K562 (cell line): ENCODE measurements around the gene FCGR3B. TPM values are rescaled to one million over a fixed set of nuclear protein-coding genes. Genes with fewer than 3 reads are reported as not detected.
"Not testable (repeated sequence)": the region's sequence is repeated elsewhere in the genome, so short reads cannot be mapped to it uniquely, and the experiment has no call there.

Experiments used
- ATAC-seq: fragments of 200-7000 bp; cut with Tn5 transposase; 3 replicates; pipeline ENCODE4 v1.9.1; 2020; ENCODE audit warnings: moderate library complexity
- BruUV-seq: library from RNA; stranded (reverse); fragments of 400-500 nt; replicated peaks from 2 replicates; lab custom pipeline; 2021; lab: Mats Ljungman, UMichigan
- CTCF ChIA-PET: fragments of 300-600 bp; formaldehyde crosslinking; extraction: SDS; loops from one replicate; lab custom pipeline; 2021; ENCODE audit warnings: low intra/inter-chr PET ratio; lab: Yijun Ruan, JAX
- POLR2A ChIA-PET: fragments of 300-600, 350-650 bp; sonication (Branson Sonifier 250); formaldehyde crosslinking; extraction: SDS; loops from one replicate; lab custom pipeline; 2021; ENCODE audit warnings: antibody characterized with exemption, inconsistent platforms; lab: Yijun Ruan, JAX
- DNase-seq, 4 experiments: peaks; one replicate each; pipeline versions ENCODE4 v3.0.0 to v3.0.0-alpha.2; 2011 to 2018; ENCODE audit warnings: low spot score in 3 of 4, mixed read lengths in 3 of 4; ENCODE audit errors: extremely low read depth in 1 of 4
- FAIRE-seq: peaks from 2 replicates; lab custom pipeline; 2011; peaks lifted over from hg19 to GRCh38; lab: Jason Lieb, UNC
- H2AFZ ChIP-seq: 2 replicates; pipeline ENCODE4 v1.6.0; 2011; ENCODE audit warnings: low read depth, low read length, control low read depth, inconsistent platforms
- H3K27ac ChIP-seq: fragments of 200-600 bp; 3 replicates; pipeline ENCODE4 v1.8.0; 2011; ENCODE audit warnings: low read depth, mild to moderate bottlenecking, control low read depth, inconsistent platforms, low read length, moderate library complexity, mixed read lengths; ENCODE audit errors: extremely low read depth
- H3K27me3 ChIP-seq, 2 experiments: fragments of 300-600 bp in 1 of 2; 2 replicates in 1 of 2; 3 replicates in 1 of 2; pipeline versions ENCODE4 v1.6.0 to v1.8.0; 2011; ENCODE audit warnings: inconsistent platforms in 2 of 2, low read length in 2 of 2, mild to moderate bottlenecking in 1 of 2, mixed read lengths in 1 of 2, moderate library complexity in 1 of 2; ENCODE audit not compliant: control insufficient read depth in 2 of 2, insufficient read depth in 2 of 2
- H3K36me3 ChIP-seq: fragments of 300-600 bp; 3 replicates; pipeline ENCODE4 v1.8.0; 2011; ENCODE audit warnings: mild to moderate bottlenecking, low read length, inconsistent platforms; ENCODE audit not compliant: control insufficient read depth, insufficient read depth
- H3K4me1 ChIP-seq, 2 experiments: fragments of 200-600 bp in 1 of 2; replicated peaks in 1 of 2; 2 replicates in 1 of 2; 3 replicates in 1 of 2; pipeline versions ENCODE4 v1.5.1 to v1.8.0; 2011; ENCODE audit warnings: inconsistent platforms in 2 of 2, low read length in 2 of 2, mild to moderate bottlenecking in 1 of 2, mixed read lengths in 1 of 2, moderate library complexity in 1 of 2; ENCODE audit not compliant: control insufficient read depth in 2 of 2, insufficient read depth in 2 of 2
- H3K4me2 ChIP-seq: 2 replicates; pipeline ENCODE4 v1.6.1; 2011; ENCODE audit warnings: low read length, control low read depth, inconsistent platforms, mixed read lengths; ENCODE audit not compliant: insufficient read depth
- H3K4me3 ChIP-seq: fragments of 200-600 bp; sonication (generic), shearing (Covaris generic); 2 replicates; pipeline ENCODE4 v1.5.1; 2016; ENCODE audit warnings: control low read depth, inconsistent platforms
- H3K79me2 ChIP-seq: fragments of 200-600 bp; 3 replicates; pipeline ENCODE4 v1.8.0; 2011; ENCODE audit warnings: low read length, inconsistent platforms; ENCODE audit not compliant: control insufficient read depth, insufficient read depth
- H3K9ac ChIP-seq, 2 experiments: 2 replicates each; pipeline versions ENCODE4 v1.6.0 to v1.6.1; 2011; ENCODE audit warnings: low read depth in 2 of 2, low read length in 2 of 2, control low read depth in 1 of 2, inconsistent platforms in 1 of 2, mild to moderate bottlenecking in 1 of 2, mixed read lengths in 1 of 2; ENCODE audit not compliant: insufficient read depth in 1 of 2
- H3K9me1 ChIP-seq: one replicate; pipeline ENCODE4 v1.6.0; 2011; ENCODE audit warnings: inconsistent platforms, mild to moderate bottlenecking, low read length, moderate library complexity; ENCODE audit not compliant: control insufficient read depth, insufficient read depth
- H3K9me3 ChIP-seq: replicated peaks from 2 replicates; pipeline ENCODE4 v1.5.1; 2011; ENCODE audit warnings: low read depth, low read length, inconsistent platforms; ENCODE audit not compliant: control insufficient read depth, insufficient read depth
- H4K20me1 ChIP-seq: replicated peaks from 2 replicates; pipeline ENCODE4 v1.6.1; 2011; ENCODE audit warnings: low read length, inconsistent platforms, mixed read lengths; ENCODE audit not compliant: control insufficient read depth, insufficient read depth
- ATF3 ChIP-seq, 2 experiments: fragments of 450-650 bp in 1 of 2; sonication (generic) in 1 of 2; formaldehyde crosslinking in 1 of 2; IDR thresholded peaks in 1 of 2; conservative IDR thresholded peaks in 1 of 2; 2 replicates each; pipeline versions ENCODE4 v1.6.1 to v1.8.1; 2016 to 2023; ENCODE audit warnings: mild to moderate bottlenecking in 2 of 2, moderate library complexity in 2 of 2, inconsistent platforms in 1 of 2, missing genetic modification reagents in 1 of 2
- ATF7 ChIP-seq: fragments of 450-650 bp; IDR thresholded peaks from 2 replicates; pipeline ENCODE4 v1.7.1; 2014; ENCODE audit warnings: mild to moderate bottlenecking, moderate library complexity
- CEBPG ChIP-seq, 3 experiments: fragments of 200-800 bp in 1 of 3; sonication (Bioruptor generic) in 1 of 3; sonication (generic) in 1 of 3; formaldehyde crosslinking in 1 of 3; IDR thresholded peaks in 2 of 3; conservative IDR thresholded peaks in 1 of 3; 2 replicates each; pipeline versions ENCODE4 v1.6.1 to v1.8.0; 2016 to 2022; ENCODE audit warnings: missing compliant biosample characterization in 2 of 3, missing genetic modification characterization in 2 of 3, mild to moderate bottlenecking in 1 of 3, missing genetic modification reagents in 1 of 3
- CTCF ChIP-seq, 3 experiments: IDR thresholded peaks in 2 of 3; conservative IDR thresholded peaks in 1 of 3; 2 replicates each; pipeline ENCODE4 v1.5.1; 2011 to 2012; ENCODE audit warnings: low read length in 3 of 3, mild to moderate bottlenecking in 3 of 3, control low read depth in 2 of 3, improper control_type of control experiment in 1 of 3, inconsistent platforms in 1 of 3, low read depth in 1 of 3, mixed read lengths in 1 of 3, moderate library complexity in 1 of 3; ENCODE audit not compliant: insufficient read depth in 2 of 3
- JUN ChIP-seq, 2 experiments: sonication (generic) in 1 of 2; formaldehyde crosslinking in 1 of 2; IDR thresholded peaks; 2 replicates each; pipeline versions ENCODE4 v1.6.1 to v1.8.0; 2012 to 2022; ENCODE audit warnings: borderline replicate concordance in 2 of 2, mild to moderate bottlenecking in 2 of 2, improper control_type of control experiment in 1 of 2, low read depth in 1 of 2, low read length in 1 of 2, missing genetic modification reagents in 1 of 2
- JUND ChIP-seq, 2 experiments: IDR thresholded peaks; 2 replicates in 1 of 2; 3 replicates in 1 of 2; pipeline ENCODE4 v1.6.1; 2011; ENCODE audit warnings: borderline replicate concordance in 2 of 2, low read depth in 2 of 2, low read length in 2 of 2, improper control_type of control experiment in 1 of 2, missing biosample characterization in 1 of 2, missing genetic modification characterization in 1 of 2, missing genetic modification reagents in 1 of 2
- NR2C2 ChIP-seq, 2 experiments: fragments of 200-800 bp in 1 of 2; sonication (Bioruptor generic) in 1 of 2; sonication (generic) in 1 of 2; formaldehyde crosslinking in 1 of 2; IDR thresholded peaks; 2 replicates each; pipeline versions ENCODE4 v1.6.1 to v1.8.0; 2016 to 2022; ENCODE audit warnings: mild to moderate bottlenecking in 1 of 2, missing compliant biosample characterization in 1 of 2, missing genetic modification characterization in 1 of 2, missing genetic modification reagents in 1 of 2
- RAD21 ChIP-seq, 2 experiments: fragments of 250-450 bp in 1 of 2; fragments of 450-650 bp in 1 of 2; sonication (Bioruptor Pico) in 1 of 2; formaldehyde crosslinking in 1 of 2; IDR thresholded peaks in 1 of 2; conservative IDR thresholded peaks in 1 of 2; 2 replicates each; pipeline versions ENCODE4 v1.4.0 to v1.8.0; 2020 to 2022; ENCODE audit warnings: mild to moderate bottlenecking in 2 of 2, moderate library complexity in 1 of 2
- RCOR1 ChIP-seq, 2 experiments: IDR thresholded peaks; 2 replicates each; pipeline ENCODE4 v1.6.1; 2012; ENCODE audit warnings: low read depth in 2 of 2, low read length in 2 of 2, borderline replicate concordance in 1 of 2, improper control_type of control experiment in 1 of 2
- SPI1 ChIP-seq: IDR thresholded peaks from 2 replicates; pipeline ENCODE4 v1.6.1; 2011; ENCODE audit warnings: low read depth, low read length, control low read depth, borderline replicate concordance
- WGBS: fragments of 100-300 bp; shearing (Covaris generic); methylation state at CpG from one replicate; pipeline ENCODE4 v1.1.6; 2016; ENCODE audit warnings: low coverage, mixed read lengths; ENCODE audit not compliant: insufficient coverage; ENCODE audit errors: missing lambda C conversion rate; 5-methylcytosine and 5-hydroxymethylcytosine counted together
- in situ Hi-C: fragments of 300-500 bp; cut with MboI; formaldehyde crosslinking; loops from 4 replicates; pipeline ENCODE4 v1.15.0; 2018; ENCODE audit warnings: inconsistent platforms, mixed read lengths
- intact Hi-C: fragments of 100-400 bp; cut with micrococcal nuclease; formaldehyde crosslinking; loops from 2 replicates; pipeline ENCODE4 v1.14.2; 2022
- polyA plus RNA-seq, 8 experiments: library from polyadenylated mRNA; depleted of rRNA in 4 of 8; stranded (reverse) in 5 of 8; unstranded in 3 of 8; fragments of >200 nt; fragmentation: Nextera tagmentation in 2 of 8; fragmentation: Illumina TruSeq in 1 of 8; extraction: Ambion mirVana in 2 of 8; extraction: Trizol in 1 of 8; gene quantifications; 2 replicates each; pipeline versions ENCODE4 v1.2.1 to v1.2.3, GENCODE V29; 2011 to 2014; ENCODE audit warnings: inconsistent platforms in 1 of 8, missing spikeins in 1 of 8
- total RNA-seq, 7 experiments: library from RNA; depleted of rRNA in 6 of 7; stranded (reverse); fragments of >200 nt in 6 of 7; fragmentation: Illumina TruSeq in 2 of 7; extraction: Trizol in 2 of 7; gene quantifications; 2 replicates each; pipeline versions ENCODE4 v1.2.1 to v1.2.3, GENCODE V29; 2011 to 2021; ENCODE audit warnings: low replicate concordance in 1 of 7
- TF ChIP-seq, protein P1 (sequence below): IDR thresholded peaks from 2 replicates; pipeline ENCODE4 v1.6.1; 2012; ENCODE audit warnings: low read depth, low read length, improper control_type of control experiment, borderline replicate concordance

FCGR3B gene
- total and polyA plus RNA-seq, 9 of the 15 experiments (the other 6 are each of a cell fraction or from before 2014, with no cell fraction given): 0.18 to 1.1 (median 0.40) TPM

GRCh38 chr1:161642697-161643096, 11.7 kb upstream of the FCGR3B start:
- H3K9ac ChIP-seq; H3K4me2 ChIP-seq; FAIRE-seq; intact Hi-C loops; H3K9me1 ChIP-seq; H3K79me2 ChIP-seq; in situ Hi-C loops; BruUV-seq; POLR2A ChIA-PET; H3K36me3 ChIP-seq; H4K20me1 ChIP-seq; H3K27ac ChIP-seq; H3K4me3 ChIP-seq; H3K9me3 ChIP-seq; H3K27me3 ChIP-seq; TF ChIP-seq CEBPG (CRISPR knock-in tag; IDR thresholded peaks at IDR 0.05); ATF3 (CRISPR knock-in tag; conservative IDR thresholded peaks at IDR 0.05); JUN (CRISPR knock-in tag; IDR thresholded peaks at IDR 0.05; ENCODE audit: borderline replicate concordance); NR2C2 (CRISPR knock-in tag; IDR thresholded peaks at IDR 0.05): not testable (repeated sequence)
- 75% methylated on average over 1 of the region's 1 CpG for WGBS
- DNase-seq (peak in 2 of 4 experiments; percentile 6 to 40), ATAC-seq (peak; percentile 26; the same call in 2 of the 3 replicates)
- CTCF ChIA-PET: interaction anchor here (1.4 kb wide), 1 partner anchor 98 kb away, joined by 3 read pairs; no protein-coding TSS in a partner anchor
- Histone ChIP-seq H2AFZ (0 out of 2 replicates have a peak overlapping the region, but pooled peaks have one; percentile 34), H3K4me1 (peaks cover 6 to 10% of the 10 kb centered on the region in 2 experiments; a peak in 4 of 5 replicates)
- peak in 1 of 2 experiments; percentile 74; a peak in 1 of 4 replicates for TF ChIP-seq RCOR1 (IDR thresholded peaks at IDR 0.05; ENCODE audit: borderline replicate concordance in 1 of 2, low read depth in 2 of 2, low read length in 2 of 2)
- TF ChIP-seq CEBPG (tag; conservative IDR thresholded peaks at IDR 0.05 in 1 of 2, IDR thresholded peaks at IDR 0.05 in 1 of 2): peak in 1 of 2 experiments; percentile 49; a peak in 2 of 4 replicates
- TF ChIP-seq SPI1: peak; percentile 26; the same call in 1 of the 2 replicates
- TF ChIP-seq, protein P1, sequence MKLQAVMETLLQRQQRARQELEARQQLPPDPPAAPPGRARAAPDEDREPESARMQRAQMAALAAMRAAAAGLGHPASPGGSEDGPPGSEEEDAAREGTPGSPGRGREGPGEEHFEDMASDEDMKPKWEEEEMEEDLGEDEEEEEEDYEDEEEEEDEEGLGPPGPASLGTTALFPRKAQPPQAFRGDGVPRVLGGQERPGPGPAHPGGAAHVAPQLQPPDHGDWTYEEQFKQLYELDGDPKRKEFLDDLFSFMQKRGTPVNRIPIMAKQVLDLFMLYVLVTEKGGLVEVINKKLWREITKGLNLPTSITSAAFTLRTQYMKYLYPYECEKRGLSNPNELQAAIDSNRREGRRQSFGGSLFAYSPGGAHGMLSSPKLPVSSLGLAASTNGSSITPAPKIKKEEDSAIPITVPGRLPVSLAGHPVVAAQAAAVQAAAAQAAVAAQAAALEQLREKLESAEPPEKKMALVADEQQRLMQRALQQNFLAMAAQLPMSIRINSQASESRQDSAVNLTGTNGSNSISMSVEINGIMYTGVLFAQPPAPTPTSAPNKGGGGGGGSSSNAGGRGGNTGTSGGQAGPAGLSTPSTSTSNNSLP: peak; percentile 26; the same call in 1 of the 2 replicates
- TF ChIP-seq ATF3 (IDR thresholded peaks at IDR 0.05): peak; percentile 11; the same call in 1 of the 2 replicates
- TF ChIP-seq ATF7: peak; percentile 57; the same call in 1 of the 2 replicates
- TF ChIP-seq RAD21 (CRISPR knock-in tag; conservative IDR thresholded peaks at IDR 0.05 in 1 of 2, IDR thresholded peaks at IDR 0.05 in 1 of 2): 0 out of 4 replicates have a peak, but pooled peaks of 1 of the 2 experiments have one; percentile 13
- 0 out of 2 replicates have a peak, but pooled peaks have one; percentile 35 for TF ChIP-seq JUN (IDR thresholded peaks at IDR 0.05; ENCODE audit: borderline replicate concordance, low read depth, low read length)
- TF ChIP-seq CTCF (IDR thresholded peaks at IDR 0.05 in 2 of 3, conservative IDR thresholded peaks at IDR 0.05 in 1 of 3; ENCODE audit: insufficient read depth in 2 of 3, low read depth in 1 of 3, low read length in 3 of 3): peak in 1 of 3 experiments; percentile 48; a peak in 2 of 6 replicates
- peak; percentile 71; the same call in 1 of the 2 replicates for TF ChIP-seq JUND (IDR thresholded peaks at IDR 0.05; ENCODE audit: borderline replicate concordance, low read depth, low read length)
- peak; percentile 75; the same call in 2 of the 3 replicates for TF ChIP-seq JUND (tag; IDR thresholded peaks at IDR 0.05; ENCODE audit: borderline replicate concordance, low read depth, low read length)
- TF ChIP-seq NR2C2 (tag; IDR thresholded peaks at IDR 0.05): peak; percentile 68
